Amniotic epithelial cell (primary cell): ENCODE data around the gene TRIM66.

Experiments used
- DNase-seq: peaks from one replicate; pipeline ENCODE4 v3.0.0-alpha.2; 2010; ENCODE audit warnings: low read depth

TRIM66 gene

GRCh38 chr11:8564526-8564925 is 117.9 kb downstream of the TRIM66 start:
- DNase-seq = no peak
